H1 (cell line): ENCODE data around the gene STX8. TPM values are rescaled to one million over a fixed set of nuclear protein-coding genes. Genes with fewer than 3 reads are reported as not detected.

Experiments
- SP4 ChIP-seq: IDR thresholded peaks from 2 replicates; pipeline ENCODE4 v1.6.1; 2012; ENCODE audit warnings: low read length, inconsistent platforms
- polyA plus RNA-seq, 7 experiments: library from polyadenylated mRNA; depleted of rRNA in 3 of 7; stranded (reverse) in 5 of 7; unstranded in 2 of 7; fragments of >200 nt in 5 of 7; fragments of 200-250 nt in 2 of 7; gene quantifications; 1 replicate in 5 of 7; 2 replicates in 1 of 7; 4 replicates in 1 of 7; pipeline versions ENCODE4 v1.2.1 to v1.2.3, GENCODE V29; 2011 to 2013; ENCODE audit warnings: missing spikeins in 2 of 7, mixed read lengths in 2 of 7
- total RNA-seq: library from RNA; stranded (reverse); fragmentation: NEBNext Ultra II Directional; extraction: Animal tissue kit (Norgen Biotek cat#: 25700); gene quantifications from 2 replicates; pipeline ENCODE4 v1.2.1, GENCODE V29; 2021

The STX8 gene
- total and polyA plus RNA-seq, 2 of the 8 experiments (the other 6 are each of a cell fraction or from before 2014, with no cell fraction given), result 22.8 to 42.5 TPM

DNA sequence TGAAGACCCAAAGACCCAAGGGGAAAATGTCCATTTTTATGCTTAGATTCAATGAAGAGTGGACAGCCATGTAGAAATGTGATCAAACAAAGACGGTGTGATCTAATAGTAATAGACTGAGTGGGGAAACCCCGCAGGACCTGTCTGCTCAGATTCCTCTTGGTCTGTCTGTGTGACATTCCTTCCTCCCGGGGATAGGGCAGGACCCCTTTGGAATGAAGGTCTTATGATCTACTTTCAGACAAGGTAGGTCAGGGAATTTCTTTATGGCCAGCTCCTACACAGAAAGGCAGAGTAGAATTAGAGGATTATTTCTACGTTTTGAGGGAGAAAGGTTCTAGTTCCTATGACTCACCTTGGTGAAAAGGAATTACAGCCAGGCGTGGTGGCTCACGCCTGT, 267.6 kb downstream of the STX8 start (continued):
- no peak for TF ChIP-seq SP4
